Measurements from ENCODE around the gene PREB. TPM values are rescaled to one million over a fixed set of nuclear protein-coding genes. Genes with fewer than 3 reads are reported as not detected.

The PREB gene
- total and polyA plus RNA-seq, 2 of the 13 experiments (the other 11 are each of a cell fraction or from before 2014, with no cell fraction given): 112 to 192 TPM

DNA sequence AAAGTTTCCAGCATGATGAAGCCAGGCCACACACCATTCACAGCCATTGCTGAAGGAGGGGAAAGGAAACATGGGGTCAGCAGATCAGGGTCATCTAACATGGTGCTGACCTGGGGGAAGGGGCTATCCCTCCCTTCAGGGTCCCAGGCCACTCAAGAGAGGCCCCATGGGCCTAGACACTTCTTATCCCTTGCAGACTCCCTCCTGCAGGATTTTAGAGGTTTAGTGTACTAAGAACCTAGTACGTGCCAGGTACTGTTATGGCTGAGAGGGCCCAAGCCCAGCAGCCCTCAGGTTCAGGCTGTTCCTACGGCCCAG is 39.0 kb downstream of the PREB start (continued):
- TF ChIP-seq ZNF468 (CRISPR knock-in tag; IDR thresholded peaks at IDR 0.05) (no peak), HCFC1 (IDR thresholded peaks at IDR 0.05; ENCODE audit: low read depth, low read length) (no peak), ESRRA (CRISPR knock-in tag; IDR thresholded peaks at IDR 0.05; ENCODE audit: low read depth) (no peak), MAFF (IDR thresholded peaks at IDR 0.05; ENCODE audit: low read depth, low read length) (no peak), ZNF160 (CRISPR knock-in tag; IDR thresholded peaks at IDR 0.05) (no peak; the same call in 1 of the 2 replicates), GATAD2A (CRISPR knock-in tag; IDR thresholded peaks at IDR 0.05) (no peak), HOXA9 (CRISPR knock-in tag; IDR thresholded peaks at IDR 0.05; ENCODE audit: borderline replicate concordance) (0 out of 2 replicates have a peak, but pooled peaks have one; percentile 2), SP140L (CRISPR knock-in tag; IDR thresholded peaks at IDR 0.05; ENCODE audit: borderline replicate concordance) (0 out of 2 replicates have a peak, but pooled peaks have one; percentile 91), CENPX (CRISPR knock-in tag; IDR thresholded peaks at IDR 0.05) (no peak), RBM22 (optimal IDR thresholded peaks at IDR 0.05; ENCODE audit: low read length) (peak; percentile 12), KDM6A (CRISPR knock-in tag; IDR thresholded peaks at IDR 0.05; ENCODE audit: low read depth) (no peak)
- TF ChIP-seq, protein P1, sequence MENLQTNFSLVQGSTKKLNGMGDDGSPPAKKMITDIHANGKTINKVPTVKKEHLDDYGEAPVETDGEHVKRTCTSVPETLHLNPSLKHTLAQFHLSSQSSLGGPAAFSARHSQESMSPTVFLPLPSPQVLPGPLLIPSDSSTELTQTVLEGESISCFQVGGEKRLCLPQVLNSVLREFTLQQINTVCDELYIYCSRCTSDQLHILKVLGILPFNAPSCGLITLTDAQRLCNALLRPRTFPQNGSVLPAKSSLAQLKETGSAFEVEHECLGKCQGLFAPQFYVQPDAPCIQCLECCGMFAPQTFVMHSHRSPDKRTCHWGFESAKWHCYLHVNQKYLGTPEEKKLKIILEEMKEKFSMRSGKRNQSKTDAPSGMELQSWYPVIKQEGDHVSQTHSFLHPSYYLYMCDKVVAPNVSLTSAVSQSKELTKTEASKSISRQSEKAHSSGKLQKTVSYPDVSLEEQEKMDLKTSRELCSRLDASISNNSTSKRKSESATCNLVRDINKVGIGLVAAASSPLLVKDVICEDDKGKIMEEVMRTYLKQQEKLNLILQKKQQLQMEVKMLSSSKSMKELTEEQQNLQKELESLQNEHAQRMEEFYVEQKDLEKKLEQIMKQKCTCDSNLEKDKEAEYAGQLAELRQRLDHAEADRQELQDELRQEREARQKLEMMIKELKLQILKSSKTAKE (CRISPR knock-in tag; IDR thresholded peaks at IDR 0.05; ENCODE audit: borderline replicate concordance): no peak
- TF ChIP-seq, protein P2, sequence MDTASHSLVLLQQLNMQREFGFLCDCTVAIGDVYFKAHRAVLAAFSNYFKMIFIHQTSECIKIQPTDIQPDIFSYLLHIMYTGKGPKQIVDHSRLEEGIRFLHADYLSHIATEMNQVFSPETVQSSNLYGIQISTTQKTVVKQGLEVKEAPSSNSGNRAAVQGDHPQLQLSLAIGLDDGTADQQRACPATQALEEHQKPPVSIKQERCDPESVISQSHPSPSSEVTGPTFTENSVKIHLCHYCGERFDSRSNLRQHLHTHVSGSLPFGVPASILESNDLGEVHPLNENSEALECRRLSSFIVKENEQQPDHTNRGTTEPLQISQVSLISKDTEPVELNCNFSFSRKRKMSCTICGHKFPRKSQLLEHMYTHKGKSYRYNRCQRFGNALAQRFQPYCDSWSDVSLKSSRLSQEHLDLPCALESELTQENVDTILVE (CRISPR knock-in tag; IDR thresholded peaks at IDR 0.05): no peak
- TF ChIP-seq, protein P3, sequence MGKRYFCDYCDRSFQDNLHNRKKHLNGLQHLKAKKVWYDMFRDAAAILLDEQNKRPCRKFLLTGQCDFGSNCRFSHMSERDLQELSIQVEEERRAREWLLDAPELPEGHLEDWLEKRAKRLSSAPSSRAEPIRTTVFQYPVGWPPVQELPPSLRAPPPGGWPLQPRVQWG (CRISPR knock-in tag; IDR thresholded peaks at IDR 0.05; ENCODE audit: borderline replicate concordance, low read depth): no peak
- TF ChIP-seq, protein P4, sequence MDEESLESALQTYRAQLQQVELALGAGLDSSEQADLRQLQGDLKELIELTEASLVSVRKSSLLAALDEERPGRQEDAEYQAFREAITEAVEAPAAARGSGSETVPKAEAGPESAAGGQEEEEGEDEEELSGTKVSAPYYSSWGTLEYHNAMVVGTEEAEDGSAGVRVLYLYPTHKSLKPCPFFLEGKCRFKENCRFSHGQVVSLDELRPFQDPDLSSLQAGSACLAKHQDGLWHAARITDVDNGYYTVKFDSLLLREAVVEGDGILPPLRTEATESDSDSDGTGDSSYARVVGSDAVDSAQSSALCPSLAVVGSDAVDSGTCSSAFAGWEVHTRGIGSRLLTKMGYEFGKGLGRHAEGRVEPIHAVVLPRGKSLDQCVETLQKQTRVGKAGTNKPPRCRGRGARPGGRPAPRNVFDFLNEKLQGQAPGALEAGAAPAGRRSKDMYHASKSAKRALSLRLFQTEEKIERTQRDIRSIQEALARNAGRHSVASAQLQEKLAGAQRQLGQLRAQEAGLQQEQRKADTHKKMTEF (CRISPR knock-in tag; IDR thresholded peaks at IDR 0.05): no peak
- TF ChIP-seq, protein P5, sequence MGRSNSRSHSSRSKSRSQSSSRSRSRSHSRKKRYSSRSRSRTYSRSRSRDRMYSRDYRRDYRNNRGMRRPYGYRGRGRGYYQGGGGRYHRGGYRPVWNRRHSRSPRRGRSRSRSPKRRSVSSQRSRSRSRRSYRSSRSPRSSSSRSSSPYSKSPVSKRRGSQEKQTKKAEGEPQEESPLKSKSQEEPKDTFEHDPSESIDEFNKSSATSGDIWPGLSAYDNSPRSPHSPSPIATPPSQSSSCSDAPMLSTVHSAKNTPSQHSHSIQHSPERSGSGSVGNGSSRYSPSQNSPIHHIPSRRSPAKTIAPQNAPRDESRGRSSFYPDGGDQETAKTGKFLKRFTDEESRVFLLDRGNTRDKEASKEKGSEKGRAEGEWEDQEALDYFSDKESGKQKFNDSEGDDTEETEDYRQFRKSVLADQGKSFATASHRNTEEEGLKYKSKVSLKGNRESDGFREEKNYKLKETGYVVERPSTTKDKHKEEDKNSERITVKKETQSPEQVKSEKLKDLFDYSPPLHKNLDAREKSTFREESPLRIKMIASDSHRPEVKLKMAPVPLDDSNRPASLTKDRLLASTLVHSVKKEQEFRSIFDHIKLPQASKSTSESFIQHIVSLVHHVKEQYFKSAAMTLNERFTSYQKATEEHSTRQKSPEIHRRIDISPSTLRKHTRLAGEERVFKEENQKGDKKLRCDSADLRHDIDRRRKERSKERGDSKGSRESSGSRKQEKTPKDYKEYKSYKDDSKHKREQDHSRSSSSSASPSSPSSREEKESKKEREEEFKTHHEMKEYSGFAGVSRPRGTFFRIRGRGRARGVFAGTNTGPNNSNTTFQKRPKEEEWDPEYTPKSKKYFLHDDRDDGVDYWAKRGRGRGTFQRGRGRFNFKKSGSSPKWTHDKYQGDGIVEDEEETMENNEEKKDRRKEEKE (IDR thresholded peaks at IDR 0.05): no peak
- TF ChIP-seq, protein P6, sequence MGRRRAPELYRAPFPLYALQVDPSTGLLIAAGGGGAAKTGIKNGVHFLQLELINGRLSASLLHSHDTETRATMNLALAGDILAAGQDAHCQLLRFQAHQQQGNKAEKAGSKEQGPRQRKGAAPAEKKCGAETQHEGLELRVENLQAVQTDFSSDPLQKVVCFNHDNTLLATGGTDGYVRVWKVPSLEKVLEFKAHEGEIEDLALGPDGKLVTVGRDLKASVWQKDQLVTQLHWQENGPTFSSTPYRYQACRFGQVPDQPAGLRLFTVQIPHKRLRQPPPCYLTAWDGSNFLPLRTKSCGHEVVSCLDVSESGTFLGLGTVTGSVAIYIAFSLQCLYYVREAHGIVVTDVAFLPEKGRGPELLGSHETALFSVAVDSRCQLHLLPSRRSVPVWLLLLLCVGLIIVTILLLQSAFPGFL (CRISPR knock-in tag; IDR thresholded peaks at IDR 0.05): no peak
- TF ChIP-seq, protein P7, sequence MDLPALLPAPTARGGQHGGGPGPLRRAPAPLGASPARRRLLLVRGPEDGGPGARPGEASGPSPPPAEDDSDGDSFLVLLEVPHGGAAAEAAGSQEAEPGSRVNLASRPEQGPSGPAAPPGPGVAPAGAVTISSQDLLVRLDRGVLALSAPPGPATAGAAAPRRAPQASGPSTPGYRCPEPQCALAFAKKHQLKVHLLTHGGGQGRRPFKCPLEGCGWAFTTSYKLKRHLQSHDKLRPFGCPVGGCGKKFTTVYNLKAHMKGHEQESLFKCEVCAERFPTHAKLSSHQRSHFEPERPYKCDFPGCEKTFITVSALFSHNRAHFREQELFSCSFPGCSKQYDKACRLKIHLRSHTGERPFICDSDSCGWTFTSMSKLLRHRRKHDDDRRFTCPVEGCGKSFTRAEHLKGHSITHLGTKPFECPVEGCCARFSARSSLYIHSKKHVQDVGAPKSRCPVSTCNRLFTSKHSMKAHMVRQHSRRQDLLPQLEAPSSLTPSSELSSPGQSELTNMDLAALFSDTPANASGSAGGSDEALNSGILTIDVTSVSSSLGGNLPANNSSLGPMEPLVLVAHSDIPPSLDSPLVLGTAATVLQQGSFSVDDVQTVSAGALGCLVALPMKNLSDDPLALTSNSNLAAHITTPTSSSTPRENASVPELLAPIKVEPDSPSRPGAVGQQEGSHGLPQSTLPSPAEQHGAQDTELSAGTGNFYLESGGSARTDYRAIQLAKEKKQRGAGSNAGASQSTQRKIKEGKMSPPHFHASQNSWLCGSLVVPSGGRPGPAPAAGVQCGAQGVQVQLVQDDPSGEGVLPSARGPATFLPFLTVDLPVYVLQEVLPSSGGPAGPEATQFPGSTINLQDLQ (CRISPR knock-in tag; IDR thresholded peaks at IDR 0.05): no peak

All from HepG2 (cell line).